ENCODE measurements around the gene CERS3.

CERS3 gene

GRCh38 chr15:100439514-100439913 is 89.2 kb downstream of the CERS3 start:
- no peak for TF ChIP-seq JUND (IDR thresholded peaks at IDR 0.05; ENCODE audit: low read depth)
- in situ Hi-C loops (cut with HindIII; ENCODE audit: low pct_unique_long_range_greater_than_20kb, low sequenced_read_pairs): no loop called here
- no peak for DNase-seq (ENCODE audit: low read depth in 1 of 2, low spot score in 1 of 2)

GRCh38 chr15:100438570-100438969 is 90.2 kb downstream of the CERS3 start:
- in situ Hi-C loops (cut with HindIII; ENCODE audit: low pct_unique_long_range_greater_than_20kb, low sequenced_read_pairs): no loop called here

GRCh38 chr15:100437261-100437660 is 91.5 kb downstream of the CERS3 start:
- in situ Hi-C loops (cut with HindIII; ENCODE audit: low pct_unique_long_range_greater_than_20kb, low sequenced_read_pairs): no loop called here
- DNase-seq (ENCODE audit: low read depth in 1 of 2, low spot score in 1 of 2): no peak
- TF ChIP-seq JUND (IDR thresholded peaks at IDR 0.05; ENCODE audit: low read depth): no peak

More at GRCh38 chr15:100438570-100438969, 90.2 kb downstream of the CERS3 start:
- DNase-seq (ENCODE audit: low read depth in 1 of 2, low spot score in 1 of 2): peak in 1 of 2 experiments; percentile 18
- no peak for TF ChIP-seq JUND (IDR thresholded peaks at IDR 0.05; ENCODE audit: low read depth)

- in situ Hi-C loops (cut with HindIII; ENCODE audit: low pct_unique_long_range_greater_than_20kb, low sequenced_read_pairs): no loop called here
- no peak for TF ChIP-seq JUND (IDR thresholded peaks at IDR 0.05; ENCODE audit: low read depth)
- no peak for DNase-seq (ENCODE audit: low read depth in 1 of 2, low spot score in 1 of 2)
Observed at GRCh38 chr15:100434561-100434960, 94.2 kb downstream of the CERS3 start.

- no peak for DNase-seq (ENCODE audit: low read depth in 1 of 2, low spot score in 1 of 2)
- in situ Hi-C loops (cut with HindIII; ENCODE audit: low pct_unique_long_range_greater_than_20kb, low sequenced_read_pairs): no loop called here
- TF ChIP-seq JUND (IDR thresholded peaks at IDR 0.05; ENCODE audit: low read depth): no peak
Observed at GRCh38 chr15:100434038-100434437, 94.7 kb downstream of the CERS3 start.

- DNase-seq (ENCODE audit: low read depth in 1 of 2, low spot score in 1 of 2): peak in 1 of 2 experiments; percentile 50
- TF ChIP-seq JUND (IDR thresholded peaks at IDR 0.05; ENCODE audit: low read depth): no peak
- in situ Hi-C loops (cut with HindIII; ENCODE audit: low pct_unique_long_range_greater_than_20kb, low sequenced_read_pairs): no loop called here
Observed at GRCh38 chr15:100433304-100433703, 95.4 kb downstream of the CERS3 start.

GRCh38 chr15:100430411-100430810 is 98.3 kb downstream of the CERS3 start:
- in situ Hi-C loops (cut with HindIII; ENCODE audit: low pct_unique_long_range_greater_than_20kb, low sequenced_read_pairs): no loop called here
- DNase-seq (ENCODE audit: low read depth in 1 of 2, low spot score in 1 of 2): no peak
- no peak for TF ChIP-seq JUND (IDR thresholded peaks at IDR 0.05; ENCODE audit: low read depth)

GRCh38 chr15:100429116-100429728 is 99.5 kb downstream of the CERS3 start:
- in situ Hi-C loops (cut with HindIII; ENCODE audit: low pct_unique_long_range_greater_than_20kb, low sequenced_read_pairs): no loop called here
- no peak for DNase-seq (ENCODE audit: low read depth in 1 of 2, low spot score in 1 of 2)
- no peak for TF ChIP-seq JUND (IDR thresholded peaks at IDR 0.05; ENCODE audit: low read depth)

- no peak for TF ChIP-seq JUND (IDR thresholded peaks at IDR 0.05; ENCODE audit: low read depth)
- in situ Hi-C loops (cut with HindIII; ENCODE audit: low pct_unique_long_range_greater_than_20kb, low sequenced_read_pairs): no loop called here
- no peak for DNase-seq (ENCODE audit: low read depth in 1 of 2, low spot score in 1 of 2)
Observed at GRCh38 chr15:100426937-100427336, 101.8 kb downstream of the CERS3 start.

GRCh38 chr15:100405179-100405578 is 123.6 kb downstream of the CERS3 start:
- TF ChIP-seq JUND (IDR thresholded peaks at IDR 0.05; ENCODE audit: low read depth): no peak
- in situ Hi-C loops (cut with HindIII; ENCODE audit: low pct_unique_long_range_greater_than_20kb, low sequenced_read_pairs): no loop called here
- no peak for DNase-seq (ENCODE audit: low read depth in 1 of 2, low spot score in 1 of 2)

GRCh38 chr15:100400996-100401395 is 127.8 kb downstream of the CERS3 start:
- no peak for DNase-seq (ENCODE audit: low read depth in 1 of 2, low spot score in 1 of 2)
- in situ Hi-C loops (cut with HindIII; ENCODE audit: low pct_unique_long_range_greater_than_20kb, low sequenced_read_pairs): no loop called here
- TF ChIP-seq JUND (IDR thresholded peaks at IDR 0.05; ENCODE audit: low read depth): no peak

- in situ Hi-C loops (cut with HindIII; ENCODE audit: low pct_unique_long_range_greater_than_20kb, low sequenced_read_pairs): no loop called here
- TF ChIP-seq JUND (IDR thresholded peaks at IDR 0.05; ENCODE audit: low read depth): no peak
- DNase-seq (ENCODE audit: low read depth in 1 of 2, low spot score in 1 of 2): no peak
Observed at GRCh38 chr15:100394736-100395440, 133.9 kb downstream of the CERS3 start.

GRCh38 chr15:100393008-100393407 is 135.7 kb downstream of the CERS3 start:
- DNase-seq (ENCODE audit: low read depth in 1 of 2, low spot score in 1 of 2): peak in 1 of 2 experiments; percentile 31
- TF ChIP-seq JUND (IDR thresholded peaks at IDR 0.05; ENCODE audit: low read depth): no peak
- in situ Hi-C loops (cut with HindIII; ENCODE audit: low pct_unique_long_range_greater_than_20kb, low sequenced_read_pairs): no loop called here
